ENCODE data around the gene LEMD2. TPM values are rescaled to one million over a fixed set of nuclear protein-coding genes. Genes with fewer than 3 reads are reported as not detected.

The LEMD2 gene
- total RNA-seq, 1 experiment from 2014 or later = 91.8 TPM

- H3K23me2 ChIP-seq (ENCODE audit: insufficient read length, low read depth, low read length, poor library complexity, severe bottlenecking) = no peaks in the 10 kb centered on the region
- TF ChIP-seq CTCF (conservative IDR thresholded peaks at IDR 0.05) = no peak
These were observed 61.0 kb downstream of the LEMD2 start for GRCh38 chr6:33727932-33728331.

More at GRCh38 chr6:33727932-33728331, 61.0 kb downstream of the LEMD2 start:
- H3K4me1 ChIP-seq (ENCODE audit: insufficient read depth, low read length) = peaks cover 4% of the 10 kb centered on the region; the same call in 1 of the 2 replicates
- H2BK20ac ChIP-seq (ENCODE audit: low read depth, low read length, poor library complexity, severe bottlenecking) = no peak overlapping the region
- no peaks in the 10 kb centered on the region for H3K27me3 ChIP-seq (ENCODE audit: insufficient read depth, low read length)
- H3K23ac ChIP-seq (ENCODE audit: insufficient read length, low read depth, low read length) = no peak overlapping the region
- Mint-ChIP-seq H3K4me1 (peaks cover 54% of the 10 kb centered on the region in 2 experiments), H3K4me3 (no peak overlapping the region), H3K9me3 (no peaks in the 10 kb centered on the region), H3K27me3 (ENCODE audit: low read depth) (peaks cover 18% of the 10 kb centered on the region), H3K27ac (no peak overlapping the region), H3K36me3 (ENCODE audit: insufficient read depth in 1 of 3, low read depth in 3 of 3) (no peaks in the 10 kb centered on the region)
- H2BK5ac ChIP-seq (ENCODE audit: insufficient read length, low read length) = no peak overlapping the region
- no peak overlapping the region for H2BK12ac ChIP-seq (ENCODE audit: insufficient read length, low read depth, low read length)
- no peak for DNase-seq
- no peak overlapping the region for H2AFZ ChIP-seq (ENCODE audit: low read length)
- H3K9me3 ChIP-seq (ENCODE audit: control insufficient read depth, low read depth, low read length) = no peaks in the 10 kb centered on the region
- WGBS (ENCODE audit: extremely low coverage, insufficient read length, low lambda C conversion rate) = no CpG with 5 or more reads among the region's 11 CpGs
- no peak overlapping the region for H3K14ac ChIP-seq (ENCODE audit: insufficient read depth, low read length)
- H4K91ac ChIP-seq (ENCODE audit: insufficient read length, low read depth, low read length) = no peak overlapping the region
- H3T11ph ChIP-seq (ENCODE audit: low read length) = no peak overlapping the region
- no peaks in the 10 kb centered on the region for H3K79me1 ChIP-seq (ENCODE audit: insufficient read depth, low read depth, low read length, poor library complexity, severe bottlenecking)
- H4K8ac ChIP-seq (replicated peaks; ENCODE audit: insufficient read length, low read depth, low read length) = no peak overlapping the region
- H3K4me2 ChIP-seq (ENCODE audit: insufficient read depth, insufficient read length, low read length) = no peak overlapping the region
- no peak overlapping the region for H4K5ac ChIP-seq (ENCODE audit: insufficient read length, low read depth, low read length)
- H3K56ac ChIP-seq (ENCODE audit: insufficient read length, low read depth, low read length) = no peak overlapping the region
- no peak overlapping the region for H3K27ac ChIP-seq (ENCODE audit: insufficient read length, low read depth, low read length)
- H3K18ac ChIP-seq (ENCODE audit: insufficient read length, low read depth, low read length) = no peak overlapping the region
- no peak overlapping the region for H3K9ac ChIP-seq (ENCODE audit: extremely low read depth, insufficient read length, low read length)
- no peaks in the 10 kb centered on the region for H4K20me1 ChIP-seq (ENCODE audit: control insufficient read depth, insufficient read depth, insufficient read length)
- H2BK120ac ChIP-seq (ENCODE audit: low read depth, low read length, poor library complexity, severe bottlenecking) = no peak overlapping the region
- H2AK5ac ChIP-seq (ENCODE audit: insufficient read length, low read length) = no peak overlapping the region
- H3K4ac ChIP-seq (ENCODE audit: low read depth, low read length) = no peak overlapping the region
- no peak overlapping the region for H2BK15ac ChIP-seq (ENCODE audit: low read depth, low read length)
- H3K79me2 ChIP-seq (ENCODE audit: insufficient read depth, low read length) = no peaks in the 10 kb centered on the region
